H9 (cell line): Measurements from ENCODE around the gene DCXR. TPM values are rescaled to one million over a fixed set of nuclear protein-coding genes. Genes with fewer than 3 reads are reported as not detected.

Source experiments
- DNase-seq: peaks from one replicate; pipeline ENCODE4 v3.0.0-alpha.2; 2017
- H2AFZ ChIP-seq: one replicate; pipeline ENCODE4 v1.6.1; 2013; ENCODE audit warnings: mild to moderate bottlenecking, low read length, control low read depth, moderate library complexity
- H2AK5ac ChIP-seq: 2 replicates; pipeline ENCODE4 v1.6.1; 2013; ENCODE audit warnings: low read length, control low read depth, mixed read lengths; ENCODE audit not compliant: insufficient read length
- H2BK120ac ChIP-seq: one replicate; pipeline ENCODE4 v1.6.1; 2013; ENCODE audit warnings: low read depth, mild to moderate bottlenecking, low read length, control low read depth, inconsistent platforms; ENCODE audit not compliant: poor library complexity, severe bottlenecking
- H2BK12ac ChIP-seq: 2 replicates; pipeline ENCODE4 v1.6.1; 2013; ENCODE audit warnings: low read length, control low read depth, mixed read lengths, low read depth; ENCODE audit not compliant: insufficient read length
- H2BK15ac ChIP-seq: 2 replicates; pipeline ENCODE4 v1.6.1; 2013; ENCODE audit warnings: low read depth, low read length, control low read depth
- H2BK20ac ChIP-seq: one replicate; pipeline ENCODE4 v1.6.1; 2013; ENCODE audit warnings: low read depth, mild to moderate bottlenecking, low read length, control low read depth, inconsistent platforms; ENCODE audit not compliant: poor library complexity, severe bottlenecking
- H2BK5ac ChIP-seq: 2 replicates; pipeline ENCODE4 v1.6.1; 2013; ENCODE audit warnings: low read length, control low read depth, mixed read lengths; ENCODE audit not compliant: insufficient read length
- H3K14ac ChIP-seq: 2 replicates; pipeline ENCODE4 v1.6.1; 2013; ENCODE audit warnings: low read length, control low read depth; ENCODE audit not compliant: insufficient read depth
- H3K18ac ChIP-seq: 2 replicates; pipeline ENCODE4 v1.6.1; 2013; ENCODE audit warnings: low read depth, mild to moderate bottlenecking, mixed read lengths, low read length, control low read depth; ENCODE audit not compliant: insufficient read length
- H3K23ac ChIP-seq: 2 replicates; pipeline ENCODE4 v1.6.1; 2013; ENCODE audit warnings: low read length, control low read depth, mixed read lengths, low read depth; ENCODE audit not compliant: insufficient read length
- H3K23me2 ChIP-seq: 2 replicates; pipeline ENCODE4 v1.6.1; 2013; ENCODE audit warnings: low read depth, mild to moderate bottlenecking, mixed read lengths, low read length, control low read depth; ENCODE audit not compliant: insufficient read length, poor library complexity, severe bottlenecking
- H3K27ac ChIP-seq: 2 replicates; pipeline ENCODE4 v1.5.1; 2013; ENCODE audit warnings: low read length, control low read depth, mixed read lengths, low read depth; ENCODE audit not compliant: insufficient read length
- H3K27me3 ChIP-seq: 2 replicates; pipeline ENCODE4 v1.6.1; 2013; ENCODE audit warnings: low read length, control low read depth, inconsistent platforms; ENCODE audit not compliant: insufficient read depth
- H3K4ac ChIP-seq: 2 replicates; pipeline ENCODE4 v1.6.1; 2013; ENCODE audit warnings: low read depth, mild to moderate bottlenecking, control low read depth, inconsistent platforms, low read length, moderate library complexity
- H3K4me1 ChIP-seq: 2 replicates; pipeline ENCODE4 v1.6.1; 2013; ENCODE audit warnings: low read length, control low read depth, inconsistent platforms; ENCODE audit not compliant: insufficient read depth
- H3K4me2 ChIP-seq: 2 replicates; pipeline ENCODE4 v1.6.1; 2013; ENCODE audit warnings: low read length, control low read depth, mixed read lengths; ENCODE audit not compliant: insufficient read length, insufficient read depth
- H3K56ac ChIP-seq: 2 replicates; pipeline ENCODE4 v1.6.1; 2013; ENCODE audit warnings: low read depth, mild to moderate bottlenecking, mixed read lengths, low read length, control low read depth; ENCODE audit not compliant: insufficient read length
- H3K79me1 ChIP-seq: 2 replicates; pipeline ENCODE4 v1.6.1; 2013; ENCODE audit warnings: low read depth, mild to moderate bottlenecking, moderate library complexity, low read length, control low read depth, inconsistent platforms; ENCODE audit not compliant: insufficient read depth, poor library complexity, severe bottlenecking
- H3K79me2 ChIP-seq: 2 replicates; pipeline ENCODE4 v1.6.1; 2013; ENCODE audit warnings: low read length, control low read depth, inconsistent platforms; ENCODE audit not compliant: insufficient read depth
- H3K9ac ChIP-seq: 2 replicates; pipeline ENCODE4 v1.6.1; 2013; ENCODE audit warnings: low read length, control low read depth, mixed read lengths; ENCODE audit not compliant: insufficient read length; ENCODE audit errors: extremely low read depth
- H3K9me3 ChIP-seq: one replicate; pipeline ENCODE4 v1.6.1; 2013; ENCODE audit warnings: low read depth, low read length, inconsistent platforms; ENCODE audit not compliant: control insufficient read depth
- H3T11ph ChIP-seq: one replicate; pipeline ENCODE4 v1.6.1; 2013; ENCODE audit warnings: mild to moderate bottlenecking, low read length, control low read depth, inconsistent platforms
- H4K20me1 ChIP-seq: one replicate; pipeline ENCODE4 v1.6.1; 2013; ENCODE audit not compliant: control insufficient read depth, insufficient read length, insufficient read depth
- H4K5ac ChIP-seq: 2 replicates; pipeline ENCODE4 v1.6.1; 2013; ENCODE audit warnings: low read depth, mild to moderate bottlenecking, mixed read lengths, low read length, control low read depth; ENCODE audit not compliant: insufficient read length
- H4K8ac ChIP-seq: replicated peaks from 2 replicates; pipeline ENCODE4 v1.6.1; 2013; ENCODE audit warnings: low read length, control low read depth, mixed read lengths, low read depth; ENCODE audit not compliant: insufficient read length
- H4K91ac ChIP-seq: 2 replicates; pipeline ENCODE4 v1.6.1; 2013; ENCODE audit warnings: low read depth, mild to moderate bottlenecking, moderate library complexity, mixed read lengths, low read length, control low read depth; ENCODE audit not compliant: insufficient read length
- H3K27ac Mint-ChIP-seq, 3 experiments: 2 replicates in 2 of 3; 3 replicates in 1 of 3; pipeline ENCODE4 v1.8.0; 2020 to 2021; ENCODE audit warnings: mixed read lengths in 3 of 3, mild to moderate bottlenecking in 1 of 3, moderate library complexity in 1 of 3
- H3K27me3 Mint-ChIP-seq: 2 replicates; pipeline ENCODE4 v1.8.0; 2021; ENCODE audit warnings: low read depth, mild to moderate bottlenecking, moderate library complexity, mixed read lengths
- H3K36me3 Mint-ChIP-seq, 3 experiments: 2 replicates in 2 of 3; 3 replicates in 1 of 3; pipeline ENCODE4 v1.8.0; 2020 to 2021; ENCODE audit warnings: low read depth in 3 of 3, mixed read lengths in 3 of 3; ENCODE audit not compliant: insufficient read depth in 1 of 3
- H3K4me1 Mint-ChIP-seq, 2 experiments: 2 replicates each; pipeline ENCODE4 v1.8.0; 2020; ENCODE audit warnings: mixed read lengths in 2 of 2
- H3K4me3 Mint-ChIP-seq, 2 experiments: 2 replicates in 1 of 2; 3 replicates in 1 of 2; pipeline ENCODE4 v1.8.0; 2020 to 2021; ENCODE audit warnings: mild to moderate bottlenecking in 2 of 2, mixed read lengths in 2 of 2, moderate library complexity in 1 of 2
- H3K9me3 Mint-ChIP-seq, 2 experiments: 2 replicates in 1 of 2; 3 replicates in 1 of 2; pipeline ENCODE4 v1.8.0; 2020; ENCODE audit warnings: mild to moderate bottlenecking in 2 of 2, mixed read lengths in 2 of 2, moderate library complexity in 1 of 2
- WGBS: extraction: QIAGEN DNeasy Blood & Tissue Kit; methylation state at CpG from one replicate; pipeline ENCODE4 v1.1.7; 2013; ENCODE audit warnings: missing lambda C conversion rate, low lambda C conversion rate, mixed read lengths; ENCODE audit not compliant: insufficient read length; ENCODE audit errors: extremely low coverage; 5-methylcytosine and 5-hydroxymethylcytosine counted together
- total RNA-seq: library from RNA; stranded (reverse); gene quantifications from 2 replicates; pipeline ENCODE4 v1.2.1, GENCODE V29; 2021
- TF ChIP-seq, protein P1 (sequence below): fragments of 200-600 bp; sonication (generic); conservative IDR thresholded peaks from 3 replicates; pipeline ENCODE4 v1.8.0; 2021; ENCODE audit warnings: antibody characterized with exemption, mild to moderate bottlenecking

The DCXR gene
- total RNA-seq, 1 experiment from 2014 or later = 93.6 TPM

DNA sequence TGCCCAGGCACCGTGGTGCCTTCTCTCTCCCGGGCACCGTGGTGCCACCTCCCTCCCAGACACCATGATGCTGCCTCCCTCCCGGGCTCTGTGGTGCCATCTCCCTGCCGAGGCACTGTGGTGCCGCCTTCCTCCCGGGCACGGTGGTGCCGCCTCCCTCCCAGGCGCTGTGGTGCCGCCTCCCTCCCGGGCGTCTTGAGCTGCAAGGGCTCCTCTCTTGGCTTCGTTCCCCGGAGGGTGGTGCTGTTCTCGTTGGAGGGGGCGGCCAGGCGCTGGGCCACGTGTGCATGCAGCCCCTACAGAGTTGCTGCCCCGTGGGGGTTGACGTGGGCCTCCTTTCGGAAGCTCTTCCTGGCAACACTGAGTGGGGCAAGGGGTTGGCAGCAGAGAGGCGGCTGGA lies 23.1 kb downstream of the DCXR start:
- Histone ChIP-seq H3K27me3 (no peaks in the 10 kb centered on the region), H2BK120ac (no peak overlapping the region), H2AFZ (no peak overlapping the region), H2AK5ac (no peak overlapping the region), H2BK12ac (no peak overlapping the region), H3K4ac (no peak overlapping the region), H3K4me1 (no peaks in the 10 kb centered on the region), H2BK5ac (no peak overlapping the region), H3K14ac (no peak overlapping the region), H3K23ac (no peak overlapping the region), H3K9ac (no peak overlapping the region), H3K4me2 (no peak overlapping the region), H3T11ph (no peak overlapping the region), H3K23me2 (no peaks in the 10 kb centered on the region), H2BK15ac (no peak overlapping the region), H4K20me1 (no peaks in the 10 kb centered on the region), H2BK20ac (no peak overlapping the region), H4K91ac (no peak overlapping the region), H4K5ac (no peak overlapping the region), H3K9me3 (no peaks in the 10 kb centered on the region), H3K79me2 (no peaks in the 10 kb centered on the region), H3K56ac (no peak overlapping the region), H3K79me1 (no peaks in the 10 kb centered on the region), H3K27ac (no peak overlapping the region), H4K8ac (no peak overlapping the region), H3K18ac (no peak overlapping the region)
- H3K4me3 Mint-ChIP-seq = no peak overlapping the region
- WGBS = no CpG with 5 or more reads among the region's 23 CpGs
- H3K27ac Mint-ChIP-seq = no peak overlapping the region
- 0 out of 4 replicates have a peak, but pooled peaks cover 0 to 2% of the 10 kb centered on the region in 2 experiments for H3K4me1 Mint-ChIP-seq
- H3K36me3 Mint-ChIP-seq = peaks cover 2 to 8% (median 3%) of the 10 kb centered on the region in 3 experiments; a peak in 4 of 7 replicates
- TF ChIP-seq, protein P1, sequence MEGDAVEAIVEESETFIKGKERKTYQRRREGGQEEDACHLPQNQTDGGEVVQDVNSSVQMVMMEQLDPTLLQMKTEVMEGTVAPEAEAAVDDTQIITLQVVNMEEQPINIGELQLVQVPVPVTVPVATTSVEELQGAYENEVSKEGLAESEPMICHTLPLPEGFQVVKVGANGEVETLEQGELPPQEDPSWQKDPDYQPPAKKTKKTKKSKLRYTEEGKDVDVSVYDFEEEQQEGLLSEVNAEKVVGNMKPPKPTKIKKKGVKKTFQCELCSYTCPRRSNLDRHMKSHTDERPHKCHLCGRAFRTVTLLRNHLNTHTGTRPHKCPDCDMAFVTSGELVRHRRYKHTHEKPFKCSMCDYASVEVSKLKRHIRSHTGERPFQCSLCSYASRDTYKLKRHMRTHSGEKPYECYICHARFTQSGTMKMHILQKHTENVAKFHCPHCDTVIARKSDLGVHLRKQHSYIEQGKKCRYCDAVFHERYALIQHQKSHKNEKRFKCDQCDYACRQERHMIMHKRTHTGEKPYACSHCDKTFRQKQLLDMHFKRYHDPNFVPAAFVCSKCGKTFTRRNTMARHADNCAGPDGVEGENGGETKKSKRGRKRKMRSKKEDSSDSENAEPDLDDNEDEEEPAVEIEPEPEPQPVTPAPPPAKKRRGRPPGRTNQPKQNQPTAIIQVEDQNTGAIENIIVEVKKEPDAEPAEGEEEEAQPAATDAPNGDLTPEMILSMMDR = no peak
- no peaks in the 10 kb centered on the region for H3K9me3 Mint-ChIP-seq
- no peak for DNase-seq
- no peaks in the 10 kb centered on the region; the same call in 1 of the 2 replicates for H3K27me3 Mint-ChIP-seq
